DOHH2 (cell line): Measurements from ENCODE around the gene ZNF792.

Experiments
- H3F3A ChIP-seq: fragments of 200-600 bp; sonication (generic), shearing (Covaris generic); 2 replicates; pipeline ENCODE4 v1.6.0; 2016; ENCODE audit warnings: antibody characterized with exemption, mild to moderate bottlenecking; ENCODE audit not compliant: control insufficient read depth, insufficient read depth
- H3K27ac ChIP-seq: fragments of 200-600 bp; sonication (generic); 2 replicates; pipeline ENCODE4 v1.5.1; 2014; ENCODE audit warnings: low read depth, mild to moderate bottlenecking, low read length, moderate library complexity
- H3K27me3 ChIP-seq: fragments of 200-600 bp; sonication (generic); 2 replicates; pipeline ENCODE4 v1.6.1; 2014; ENCODE audit warnings: mild to moderate bottlenecking, low read length, mixed read lengths; ENCODE audit not compliant: control insufficient read depth
- H3K36me3 ChIP-seq: fragments of 200-600 bp; sonication (generic); 2 replicates; pipeline ENCODE4 v1.6.1; 2014; ENCODE audit warnings: mild to moderate bottlenecking, low read length, moderate library complexity, mixed read lengths; ENCODE audit not compliant: control insufficient read depth
- H3K4me1 ChIP-seq: fragments of 200-600 bp; sonication (generic); 2 replicates; pipeline ENCODE4 v1.6.1; 2014; ENCODE audit warnings: mild to moderate bottlenecking, low read length, mixed read lengths; ENCODE audit not compliant: control insufficient read depth
- H3K4me2 ChIP-seq: fragments of 200-600 bp; sonication (generic); 2 replicates; pipeline ENCODE4 v1.6.0; 2014; ENCODE audit warnings: mild to moderate bottlenecking, low read length, moderate library complexity
- H3K4me3 ChIP-seq: fragments of 200-600 bp; sonication (generic); 2 replicates; pipeline ENCODE4 v1.5.1; 2014; ENCODE audit warnings: mild to moderate bottlenecking, low read length, mixed read lengths
- H3K79me2 ChIP-seq: fragments of 200-600 bp; sonication (generic); 2 replicates; pipeline ENCODE4 v1.6.1; 2014; ENCODE audit warnings: mild to moderate bottlenecking, low read length, mixed read lengths; ENCODE audit not compliant: control insufficient read depth
- H3K9me2 ChIP-seq: fragments of 200-600 bp; sonication (generic); replicated peaks from 2 replicates; pipeline ENCODE4 v1.6.1; 2014; ENCODE audit warnings: mild to moderate bottlenecking, low read length, mixed read lengths; ENCODE audit not compliant: control insufficient read depth
- H3K9me3 ChIP-seq: fragments of 200-600 bp; sonication (generic); 2 replicates; pipeline ENCODE4 v1.6.1; 2014; ENCODE audit warnings: antibody characterized with exemption, low read length, mixed read lengths; ENCODE audit not compliant: control insufficient read depth, insufficient read depth
- H4K20me1 ChIP-seq: fragments of 200-600 bp; sonication (generic); 2 replicates; pipeline ENCODE4 v1.6.0; 2014; ENCODE audit warnings: low read depth, mild to moderate bottlenecking, antibody characterized with exemption, low read length, moderate library complexity; ENCODE audit not compliant: control insufficient read depth, insufficient read depth
- EZH2phosphoT487 ChIP-seq: fragments of 200-600 bp; sonication (generic); IDR thresholded peaks from 2 replicates; pipeline ENCODE4 v1.6.1; 2017; ENCODE audit warnings: borderline replicate concordance, mild to moderate bottlenecking, antibody characterized with exemption, low read length, moderate library complexity, mixed read lengths
- TF ChIP-seq, protein P1 (sequence below): fragments of 200-600 bp; sonication (generic); IDR thresholded peaks from one replicate; pipeline ENCODE4 v1.5.1; 2014; ENCODE audit warnings: antibody characterized with exemption, mild to moderate bottlenecking, low read depth, low read length; ENCODE audit not compliant: poor library complexity, severe bottlenecking

The ZNF792 gene

DNA sequence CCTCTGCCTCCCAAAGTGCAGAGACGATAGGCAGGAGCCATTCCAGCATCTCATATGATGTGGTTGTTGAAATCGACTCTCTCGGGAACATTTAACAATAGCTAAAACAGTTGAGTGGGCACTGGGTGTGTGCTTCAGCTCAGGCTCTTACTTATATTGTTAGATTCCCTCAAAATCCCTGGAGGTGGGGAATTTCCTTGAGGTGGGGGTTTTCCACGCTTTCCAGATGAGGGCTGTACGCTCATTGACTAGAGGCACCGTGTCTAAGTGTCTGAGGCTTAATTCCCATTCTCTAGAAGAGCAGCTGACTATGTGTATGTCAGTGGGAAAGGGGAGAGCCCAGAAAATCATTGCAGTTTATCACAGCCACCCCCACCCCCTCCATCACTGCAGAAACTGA is 25.3 kb upstream of the ZNF792 start:
- Histone ChIP-seq H3K27me3 (peaks cover 46% of the 10 kb centered on the region), H3K4me3 (no peak overlapping the region), H3K27ac (no peak overlapping the region), H3F3A (no peaks in the 10 kb centered on the region), H3K4me2 (no peak overlapping the region), H3K9me2 (no peaks in the 10 kb centered on the region), H3K4me1 (no peaks in the 10 kb centered on the region), H3K79me2 (no peaks in the 10 kb centered on the region), H4K20me1 (no peaks in the 10 kb centered on the region), H3K9me3 (no peaks in the 10 kb centered on the region), H3K36me3 (no peaks in the 10 kb centered on the region)
- no peak for TF ChIP-seq EZH2phosphoT487
- TF ChIP-seq, protein P1, sequence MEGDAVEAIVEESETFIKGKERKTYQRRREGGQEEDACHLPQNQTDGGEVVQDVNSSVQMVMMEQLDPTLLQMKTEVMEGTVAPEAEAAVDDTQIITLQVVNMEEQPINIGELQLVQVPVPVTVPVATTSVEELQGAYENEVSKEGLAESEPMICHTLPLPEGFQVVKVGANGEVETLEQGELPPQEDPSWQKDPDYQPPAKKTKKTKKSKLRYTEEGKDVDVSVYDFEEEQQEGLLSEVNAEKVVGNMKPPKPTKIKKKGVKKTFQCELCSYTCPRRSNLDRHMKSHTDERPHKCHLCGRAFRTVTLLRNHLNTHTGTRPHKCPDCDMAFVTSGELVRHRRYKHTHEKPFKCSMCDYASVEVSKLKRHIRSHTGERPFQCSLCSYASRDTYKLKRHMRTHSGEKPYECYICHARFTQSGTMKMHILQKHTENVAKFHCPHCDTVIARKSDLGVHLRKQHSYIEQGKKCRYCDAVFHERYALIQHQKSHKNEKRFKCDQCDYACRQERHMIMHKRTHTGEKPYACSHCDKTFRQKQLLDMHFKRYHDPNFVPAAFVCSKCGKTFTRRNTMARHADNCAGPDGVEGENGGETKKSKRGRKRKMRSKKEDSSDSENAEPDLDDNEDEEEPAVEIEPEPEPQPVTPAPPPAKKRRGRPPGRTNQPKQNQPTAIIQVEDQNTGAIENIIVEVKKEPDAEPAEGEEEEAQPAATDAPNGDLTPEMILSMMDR = no peak

DNA sequence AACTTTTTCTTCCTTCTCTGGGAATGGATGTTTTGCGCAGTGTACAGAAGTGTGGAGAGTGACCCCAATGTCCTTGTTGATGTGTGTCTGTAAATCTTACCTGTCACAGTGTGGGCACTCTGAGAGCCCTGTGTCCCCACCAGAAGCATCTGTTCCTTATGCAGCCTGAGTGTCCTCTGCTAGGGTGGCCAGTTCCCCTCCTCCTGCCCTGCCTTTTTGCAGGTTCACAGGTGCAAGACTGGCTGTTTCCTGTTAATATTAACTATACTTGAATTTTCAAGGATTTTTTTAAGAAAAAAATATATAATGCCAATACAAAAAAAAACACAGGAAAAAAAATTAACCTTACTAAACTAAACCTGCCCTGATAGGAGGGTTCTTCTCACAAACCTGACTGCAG is 24.1 kb upstream of the ZNF792 start:
- TF ChIP-seq EZH2phosphoT487 = no peak
- TF ChIP-seq, protein P1 = no peak

DNA sequence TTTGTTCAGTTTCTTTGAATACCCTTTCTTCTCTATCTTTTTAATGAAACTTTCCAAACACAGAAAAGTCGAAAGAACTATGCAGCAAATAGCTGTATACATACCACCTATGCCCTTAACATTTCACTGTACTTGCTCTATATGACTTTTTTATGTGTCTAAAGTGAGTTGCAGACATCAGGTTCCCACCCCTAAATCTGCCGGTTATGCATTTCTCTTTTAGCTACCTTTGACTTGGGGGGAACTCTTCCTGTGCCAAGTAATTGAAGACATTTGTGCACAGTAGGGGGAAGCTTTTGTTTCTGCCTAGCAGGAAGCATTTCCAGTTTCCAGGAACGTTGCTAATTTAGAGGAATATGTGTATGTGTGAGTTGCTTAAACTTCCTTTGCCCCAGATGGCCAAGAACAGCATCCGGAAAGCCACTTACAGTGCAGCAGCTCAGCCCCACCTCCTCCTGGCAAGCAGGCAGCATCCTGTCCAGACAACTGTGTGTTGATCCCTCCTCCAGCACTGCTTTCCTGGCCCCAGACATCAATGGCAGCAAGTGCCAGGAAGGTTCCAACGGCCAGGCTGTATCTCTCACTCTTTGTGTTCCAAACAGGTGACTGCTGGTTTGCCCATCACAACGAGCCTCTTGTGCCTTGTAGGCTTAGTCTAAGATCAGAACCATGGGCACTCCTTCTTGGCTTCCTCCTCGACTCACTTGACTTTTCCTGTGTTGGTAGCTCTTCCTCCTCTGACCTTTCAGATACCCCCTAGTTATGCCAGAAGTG is 21.4 kb upstream of the ZNF792 start:
- Histone ChIP-seq H3K9me2 (no peaks in the 10 kb centered on the region), H3K36me3 (no peaks in the 10 kb centered on the region), H3F3A (no peaks in the 10 kb centered on the region), H3K27ac (no peak overlapping the region), H3K4me2 (no peak overlapping the region), H4K20me1 (no peaks in the 10 kb centered on the region), H3K9me3 (no peaks in the 10 kb centered on the region), H3K27me3 (peaks cover 38% of the 10 kb centered on the region), H3K4me1 (no peaks in the 10 kb centered on the region), H3K79me2 (no peaks in the 10 kb centered on the region), H3K4me3 (no peak overlapping the region)
- TF ChIP-seq, protein P1 = no peak
- TF ChIP-seq EZH2phosphoT487 = no peak

More for the DNA sequence above, 24.1 kb upstream of the ZNF792 start:
- Histone ChIP-seq H3K4me2 (no peak overlapping the region), H3K79me2 (no peaks in the 10 kb centered on the region), H3K9me3 (no peaks in the 10 kb centered on the region), H3K27me3 (peaks cover 50% of the 10 kb centered on the region), H3F3A (no peaks in the 10 kb centered on the region), H3K4me1 (no peaks in the 10 kb centered on the region), H3K36me3 (no peaks in the 10 kb centered on the region), H3K27ac (no peak overlapping the region), H4K20me1 (no peaks in the 10 kb centered on the region), H3K4me3 (no peak overlapping the region), H3K9me2 (no peaks in the 10 kb centered on the region)
